Hippocampal formation (tissue), 2 donors: ENCODE measurements around the gene CCDC192.
"Not testable (repeated sequence)": the region's sequence is repeated elsewhere in the genome, so short reads cannot be mapped to it uniquely, and the experiment has no call there.

Source experiments
- DNase-seq, 2 donors: peaks; one replicate each; lab custom pipeline; 2025; lab: John Stamatoyannopoulos, UW

CCDC192 gene

GRCh38 chr5:127702926-127703561 is at the start of gene CCDC192:
Gene CCDC192, plus strand, starts transcription at chr5:127703391. Its CDS starts 55 bp downstream, at chr5:127703446.
- no peak for DNase-seq

GRCh38 chr5:127656825-127657224 is 46.4 kb upstream of the CCDC192 start:
- DNase-seq: no peak

GRCh38 chr5:127660047-127660733 is 43.0 kb upstream of the CCDC192 start:
- no peak for DNase-seq

- DNase-seq: no peak
These were observed 39.1 kb upstream of the CCDC192 start for GRCh38 chr5:127664093-127664492.

GRCh38 chr5:127665641-127666040 is 37.5 kb upstream of the CCDC192 start:
- no peak for DNase-seq

GRCh38 chr5:127666043-127666716 is 37.0 kb upstream of the CCDC192 start:
- DNase-seq: no peak

- no peak for DNase-seq
These were observed 35.3 kb upstream of the CCDC192 start for GRCh38 chr5:127667926-127668325.

GRCh38 chr5:127671218-127671617 is 32.0 kb upstream of the CCDC192 start:
- DNase-seq: no peak

GRCh38 chr5:127673117-127673800 is 29.9 kb upstream of the CCDC192 start:
- no peak for DNase-seq

- not testable (repeated sequence) for DNase-seq
These were observed 26.2 kb upstream of the CCDC192 start for GRCh38 chr5:127676951-127677350.

- not testable (repeated sequence) for DNase-seq
These were observed 23.4 kb upstream of the CCDC192 start for GRCh38 chr5:127679691-127680330.

GRCh38 chr5:127680595-127680994 is 22.6 kb upstream of the CCDC192 start:
- no peak for DNase-seq

- DNase-seq: no peak
These were observed 20.2 kb upstream of the CCDC192 start for GRCh38 chr5:127683008-127683407.

- no peak for DNase-seq
These were observed 18.3 kb upstream of the CCDC192 start for GRCh38 chr5:127684726-127685467.

GRCh38 chr5:127685662-127686061 is 17.5 kb upstream of the CCDC192 start:
- no peak for DNase-seq

- no peak for DNase-seq
These were observed 16.8 kb upstream of the CCDC192 start for GRCh38 chr5:127686424-127686823.

- DNase-seq: no peak
These were observed 8.5 kb upstream of the CCDC192 start for GRCh38 chr5:127694518-127695171.

- no peak for DNase-seq
These were observed 7.8 kb upstream of the CCDC192 start for GRCh38 chr5:127695346-127695745.

- DNase-seq: no peak
These were observed 6.5 kb upstream of the CCDC192 start for GRCh38 chr5:127696683-127697082.

GRCh38 chr5:127697894-127698600 is 5.1 kb upstream of the CCDC192 start:
- DNase-seq: no peak
